Panc1 (cell line): ENCODE results near the gene TRMT11. TPM values are rescaled to one million over a fixed set of nuclear protein-coding genes. Genes with fewer than 3 reads are reported as not detected.

ENCODE experiments used
- ATAC-seq: fragments of 200-7000 bp; cut with Tn5 transposase; 2 replicates; pipeline ENCODE4 v1.9.1; 2020; ENCODE audit warnings: mild to moderate bottlenecking, moderate library complexity
- BruUV-seq: library from RNA; stranded (reverse); fragments of 400-500 nt; replicated peaks from 2 replicates; lab custom pipeline; 2021; lab: Mats Ljungman, UMichigan
- CTCF ChIA-PET: fragments of 300-600 bp; sonication (Branson Sonifier 250); formaldehyde crosslinking; loops from one replicate; lab custom pipeline; 2022; ENCODE audit warnings: antibody characterized with exemption; lab: Charles Lee
- POLR2A ChIA-PET: fragments of 300-600 bp; sonication (Branson Sonifier 250); formaldehyde crosslinking; loops from one replicate; lab custom pipeline; 2022; ENCODE audit warnings: antibody characterized with exemption; lab: Charles Lee
- DNase-seq: peaks from one replicate; pipeline ENCODE4 v3.0.0-alpha.2; 2010; ENCODE audit warnings: low read depth, low spot score
- H3K27ac ChIP-seq: 2 replicates; pipeline ENCODE4 v1.5.1; 2011; ENCODE audit warnings: mild to moderate bottlenecking, low read length, inconsistent platforms
- H3K27me3 ChIP-seq: fragments of 200-500 bp; sonication (Bioruptor generic); 2 replicates; pipeline ENCODE4 v1.6.0; 2014; ENCODE audit warnings: low read length, inconsistent platforms; ENCODE audit not compliant: control insufficient read depth, insufficient read depth
- H3K36me3 ChIP-seq: fragments of 200-500 bp; sonication (Bioruptor generic); 2 replicates; pipeline ENCODE4 v1.5.1; 2014; ENCODE audit warnings: inconsistent platforms, mild to moderate bottlenecking, low read length, moderate library complexity; ENCODE audit not compliant: control insufficient read depth, insufficient read depth
- H3K4me1 ChIP-seq: 2 replicates; pipeline ENCODE4 v1.5.1; 2011; ENCODE audit warnings: inconsistent platforms, mild to moderate bottlenecking, low read length, moderate library complexity; ENCODE audit not compliant: control insufficient read depth, insufficient read depth
- H3K4me3 ChIP-seq, 2 experiments: 2 replicates each; pipeline ENCODE4 v1.5.1; 2011 to 2012; ENCODE audit warnings: low read depth in 2 of 2, low read length in 2 of 2, mild to moderate bottlenecking in 2 of 2, inconsistent platforms in 1 of 2, moderate library complexity in 1 of 2
- H3K9me3 ChIP-seq: fragments of 200-500 bp; sonication (Bioruptor generic); 2 replicates; pipeline ENCODE4 v1.5.1; 2014; ENCODE audit warnings: low read depth, mild to moderate bottlenecking, inconsistent platforms, low read length, moderate library complexity; ENCODE audit not compliant: control insufficient read depth, insufficient read depth
- POLR2AphosphoS5 ChIP-seq: IDR thresholded peaks from 2 replicates; pipeline ENCODE4 v1.6.1; 2012; ENCODE audit warnings: mild to moderate bottlenecking, low read depth, low read length, moderate library complexity
- SIN3A ChIP-seq: IDR thresholded peaks from 2 replicates; pipeline ENCODE4 v1.6.1; 2012; ENCODE audit warnings: low read depth, mild to moderate bottlenecking, low read length, moderate library complexity, borderline replicate concordance; ENCODE audit not compliant: insufficient read depth
- TCF7L2 ChIP-seq: IDR thresholded peaks from 2 replicates; pipeline ENCODE4 v1.6.1; 2011; ENCODE audit warnings: mild to moderate bottlenecking, low read depth, low read length, inconsistent platforms
- in situ Hi-C: cut with HindIII; loops from 2 replicates; pipeline ENCODE4 v1.10.0; 2016; ENCODE audit warnings: low sequenced_read_pairs, low pct_unique_long_range_greater_than_20kb
- intact Hi-C: fragments of 100-400 bp; cut with micrococcal nuclease; formaldehyde crosslinking; loops from one replicate; pipeline ENCODE4 v1.10.0; 2022; ENCODE audit not compliant: unreplicated experiment
- total RNA-seq: library from RNA; stranded (reverse); gene quantifications from one replicate; pipeline ENCODE4 v1.2.1, GENCODE V29; 2021; ENCODE audit not compliant: unreplicated experiment
- TF ChIP-seq, protein P1 (sequence below), 2 experiments: IDR thresholded peaks; 2 replicates each; pipeline ENCODE4 v1.6.1; 2011 to 2012; ENCODE audit warnings: low read depth in 2 of 2, control low read depth in 1 of 2, low read length in 1 of 2, mild to moderate bottlenecking in 1 of 2, moderate library complexity in 1 of 2; ENCODE audit not compliant: insufficient read depth in 1 of 2
- TF ChIP-seq, protein P2 (sequence below): fragments of 450-650 bp; IDR thresholded peaks from 2 replicates; pipeline ENCODE4 v1.5.1; 2017; ENCODE audit warnings: mild to moderate bottlenecking

Gene TRMT11
- total RNA-seq, 1 experiment from 2014 or later: 34.3 TPM

DNA sequence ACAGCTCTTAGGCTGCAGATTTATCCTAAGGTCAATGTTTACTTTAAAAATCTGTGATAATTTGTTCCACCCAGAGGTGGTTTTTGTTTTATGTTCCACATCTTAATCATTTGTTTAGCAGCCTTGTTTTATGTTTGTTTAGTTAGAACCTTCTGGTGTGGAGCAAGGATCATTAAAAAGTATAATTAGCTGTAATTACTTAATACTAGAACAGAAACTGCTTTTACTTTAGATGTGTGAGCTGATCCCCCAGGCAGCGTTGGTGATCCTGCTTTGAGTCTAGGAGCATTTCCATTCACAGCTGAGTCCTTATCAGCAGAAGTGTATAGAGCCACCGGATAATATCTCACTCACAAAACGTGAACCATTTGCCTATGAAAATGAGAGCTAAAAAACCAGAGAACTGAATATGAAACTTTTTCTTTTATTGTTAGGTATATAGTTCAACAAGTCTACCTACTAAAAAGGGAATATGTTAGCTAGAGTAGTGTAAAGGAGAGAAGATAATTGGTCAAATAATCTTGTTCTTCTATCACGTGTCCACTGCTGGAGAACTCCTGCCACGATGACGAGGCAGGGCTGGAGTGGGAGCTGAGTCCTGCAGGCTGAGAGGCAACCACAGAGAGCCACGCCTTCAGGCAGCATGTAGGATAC, 78.5 kb downstream of the TRMT11 start:
- Histone ChIP-seq H3K27me3 (no peaks in the 10 kb centered on the region), H3K36me3 (no peaks in the 10 kb centered on the region), H3K4me1 (no peaks in the 10 kb centered on the region), H3K27ac (no peak overlapping the region), H3K4me3 (no peak overlapping the region), H3K9me3 (no peaks in the 10 kb centered on the region)
- no peak for TF ChIP-seq TCF7L2
- TF ChIP-seq POLR2AphosphoS5: no peak
- TF ChIP-seq, protein P1, sequence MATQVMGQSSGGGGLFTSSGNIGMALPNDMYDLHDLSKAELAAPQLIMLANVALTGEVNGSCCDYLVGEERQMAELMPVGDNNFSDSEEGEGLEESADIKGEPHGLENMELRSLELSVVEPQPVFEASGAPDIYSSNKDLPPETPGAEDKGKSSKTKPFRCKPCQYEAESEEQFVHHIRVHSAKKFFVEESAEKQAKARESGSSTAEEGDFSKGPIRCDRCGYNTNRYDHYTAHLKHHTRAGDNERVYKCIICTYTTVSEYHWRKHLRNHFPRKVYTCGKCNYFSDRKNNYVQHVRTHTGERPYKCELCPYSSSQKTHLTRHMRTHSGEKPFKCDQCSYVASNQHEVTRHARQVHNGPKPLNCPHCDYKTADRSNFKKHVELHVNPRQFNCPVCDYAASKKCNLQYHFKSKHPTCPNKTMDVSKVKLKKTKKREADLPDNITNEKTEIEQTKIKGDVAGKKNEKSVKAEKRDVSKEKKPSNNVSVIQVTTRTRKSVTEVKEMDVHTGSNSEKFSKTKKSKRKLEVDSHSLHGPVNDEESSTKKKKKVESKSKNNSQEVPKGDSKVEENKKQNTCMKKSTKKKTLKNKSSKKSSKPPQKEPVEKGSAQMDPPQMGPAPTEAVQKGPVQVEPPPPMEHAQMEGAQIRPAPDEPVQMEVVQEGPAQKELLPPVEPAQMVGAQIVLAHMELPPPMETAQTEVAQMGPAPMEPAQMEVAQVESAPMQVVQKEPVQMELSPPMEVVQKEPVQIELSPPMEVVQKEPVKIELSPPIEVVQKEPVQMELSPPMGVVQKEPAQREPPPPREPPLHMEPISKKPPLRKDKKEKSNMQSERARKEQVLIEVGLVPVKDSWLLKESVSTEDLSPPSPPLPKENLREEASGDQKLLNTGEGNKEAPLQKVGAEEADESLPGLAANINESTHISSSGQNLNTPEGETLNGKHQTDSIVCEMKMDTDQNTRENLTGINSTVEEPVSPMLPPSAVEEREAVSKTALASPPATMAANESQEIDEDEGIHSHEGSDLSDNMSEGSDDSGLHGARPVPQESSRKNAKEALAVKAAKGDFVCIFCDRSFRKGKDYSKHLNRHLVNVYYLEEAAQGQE (IDR thresholded peaks at IDR 0.05; ENCODE audit: insufficient read depth in 1 of 2, low read depth in 2 of 2, low read length in 1 of 2): no peak
- no peak for TF ChIP-seq SIN3A
- TF ChIP-seq, protein P2, sequence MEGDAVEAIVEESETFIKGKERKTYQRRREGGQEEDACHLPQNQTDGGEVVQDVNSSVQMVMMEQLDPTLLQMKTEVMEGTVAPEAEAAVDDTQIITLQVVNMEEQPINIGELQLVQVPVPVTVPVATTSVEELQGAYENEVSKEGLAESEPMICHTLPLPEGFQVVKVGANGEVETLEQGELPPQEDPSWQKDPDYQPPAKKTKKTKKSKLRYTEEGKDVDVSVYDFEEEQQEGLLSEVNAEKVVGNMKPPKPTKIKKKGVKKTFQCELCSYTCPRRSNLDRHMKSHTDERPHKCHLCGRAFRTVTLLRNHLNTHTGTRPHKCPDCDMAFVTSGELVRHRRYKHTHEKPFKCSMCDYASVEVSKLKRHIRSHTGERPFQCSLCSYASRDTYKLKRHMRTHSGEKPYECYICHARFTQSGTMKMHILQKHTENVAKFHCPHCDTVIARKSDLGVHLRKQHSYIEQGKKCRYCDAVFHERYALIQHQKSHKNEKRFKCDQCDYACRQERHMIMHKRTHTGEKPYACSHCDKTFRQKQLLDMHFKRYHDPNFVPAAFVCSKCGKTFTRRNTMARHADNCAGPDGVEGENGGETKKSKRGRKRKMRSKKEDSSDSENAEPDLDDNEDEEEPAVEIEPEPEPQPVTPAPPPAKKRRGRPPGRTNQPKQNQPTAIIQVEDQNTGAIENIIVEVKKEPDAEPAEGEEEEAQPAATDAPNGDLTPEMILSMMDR: no peak
- no peak for DNase-seq
- intact Hi-C loops: no loop called here
- no TSS peak for BruUV-seq
- CTCF ChIA-PET: no interaction called here
- POLR2A ChIA-PET: no interaction called here
- in situ Hi-C loops: no loop called here
- ATAC-seq: no peak

DNA sequence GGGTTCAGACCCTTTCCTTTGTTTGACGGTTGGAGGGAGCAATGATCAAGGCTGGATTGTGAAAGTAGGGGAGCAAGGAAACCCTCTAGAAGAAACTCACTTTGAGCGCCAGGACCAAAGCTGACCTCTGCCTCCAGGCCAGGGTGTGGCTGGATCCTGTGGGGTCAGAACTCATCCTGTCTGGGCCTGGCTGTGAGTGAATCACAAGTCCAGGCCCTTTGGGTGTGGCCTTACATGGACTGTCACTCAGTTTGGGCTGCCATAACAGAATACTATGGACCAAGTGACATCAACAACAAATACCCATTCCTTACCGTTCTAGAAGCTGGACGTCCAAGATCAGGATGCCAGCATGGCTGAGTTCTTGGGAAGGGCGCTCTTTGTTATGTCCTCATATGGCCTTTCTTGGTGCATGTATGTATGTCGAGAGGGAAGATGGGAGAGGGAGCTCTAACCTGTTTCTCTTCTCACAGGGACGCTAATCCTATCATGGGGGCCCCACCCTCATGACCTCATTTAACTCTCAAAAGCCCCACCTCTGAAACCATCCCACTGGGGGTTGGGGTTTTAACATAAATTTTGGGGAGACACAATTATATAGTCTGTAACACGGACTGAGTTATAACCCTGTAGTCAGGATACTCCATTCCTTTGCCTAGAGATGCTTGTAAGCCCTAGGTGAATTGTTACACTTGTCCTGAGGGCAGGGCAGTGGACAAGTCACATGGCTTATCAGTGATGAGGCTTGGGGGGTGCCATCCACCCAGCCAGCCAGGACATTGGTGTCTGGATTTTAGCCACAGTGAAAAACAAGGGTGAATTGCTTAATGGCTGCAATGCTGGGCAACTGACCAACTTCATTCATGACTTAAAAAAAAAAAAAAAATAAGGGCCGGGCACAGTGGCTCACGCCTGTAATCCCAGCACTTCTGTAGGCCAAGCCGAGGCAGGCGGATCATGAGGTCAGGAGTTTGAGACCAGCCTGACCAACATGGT, 80.0 kb downstream of the TRMT11 start:
- TF ChIP-seq TCF7L2 (no peak), SIN3A (no peak), POLR2AphosphoS5 (no peak)
- TF ChIP-seq, protein P1 (IDR thresholded peaks at IDR 0.05; ENCODE audit: insufficient read depth in 1 of 2, low read depth in 2 of 2, low read length in 1 of 2): no peak
- TF ChIP-seq, protein P2: no peak
- in situ Hi-C loops (no loop called here), intact Hi-C loops (no loop called here)
- no peak for ATAC-seq
- POLR2A ChIA-PET: no interaction called here
- no TSS peak for BruUV-seq
- no peaks in the 10 kb centered on the region for H3K36me3 ChIP-seq
- no peak for DNase-seq
- CTCF ChIA-PET: no interaction called here
- no peak overlapping the region for H3K4me3 ChIP-seq
- H3K4me1 ChIP-seq: no peaks in the 10 kb centered on the region
- no peak overlapping the region for H3K27ac ChIP-seq
- no peaks in the 10 kb centered on the region for H3K9me3 ChIP-seq
- H3K27me3 ChIP-seq: no peaks in the 10 kb centered on the region
